Measurements from ENCODE around the gene HNRNPAB.
"Not testable (repeated sequence)": the region's sequence is repeated elsewhere in the genome, so short reads cannot be mapped to it uniquely, and the experiment has no call there.

The HNRNPAB gene

DNA sequence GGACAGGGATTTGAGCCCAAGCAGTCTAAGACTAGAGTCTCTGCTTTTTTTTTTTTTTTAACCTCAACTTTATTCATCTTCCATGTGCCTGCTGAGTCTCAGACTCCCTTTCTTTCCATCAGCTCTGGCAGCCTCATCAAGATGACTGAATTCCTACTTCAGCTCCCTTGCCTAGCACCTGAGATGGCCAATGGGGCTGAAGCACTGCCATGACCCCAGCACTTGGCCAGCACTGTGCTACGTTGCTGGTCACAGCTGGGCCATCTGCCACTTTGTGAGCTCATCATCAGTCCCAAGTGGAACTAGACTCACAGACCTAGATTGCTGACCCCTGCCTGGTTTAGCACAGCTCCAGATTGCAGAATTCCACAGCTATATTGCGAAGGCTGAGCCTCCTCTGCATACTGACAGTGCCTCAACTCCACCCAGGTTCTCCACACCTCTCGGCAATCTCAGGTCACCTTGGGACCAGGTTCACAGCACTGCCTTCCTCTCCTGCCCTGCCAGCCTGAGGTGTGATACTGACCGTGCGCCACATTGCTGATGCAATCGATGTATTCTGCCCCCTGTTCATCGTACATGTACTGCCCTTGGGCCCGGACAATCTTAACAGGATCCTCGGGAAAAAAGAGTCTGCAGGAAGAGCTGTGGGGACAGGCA is 26.7 kb downstream of the HNRNPAB start:
- no peak for DNase-seq (ENCODE audit: low read depth)

DNA sequence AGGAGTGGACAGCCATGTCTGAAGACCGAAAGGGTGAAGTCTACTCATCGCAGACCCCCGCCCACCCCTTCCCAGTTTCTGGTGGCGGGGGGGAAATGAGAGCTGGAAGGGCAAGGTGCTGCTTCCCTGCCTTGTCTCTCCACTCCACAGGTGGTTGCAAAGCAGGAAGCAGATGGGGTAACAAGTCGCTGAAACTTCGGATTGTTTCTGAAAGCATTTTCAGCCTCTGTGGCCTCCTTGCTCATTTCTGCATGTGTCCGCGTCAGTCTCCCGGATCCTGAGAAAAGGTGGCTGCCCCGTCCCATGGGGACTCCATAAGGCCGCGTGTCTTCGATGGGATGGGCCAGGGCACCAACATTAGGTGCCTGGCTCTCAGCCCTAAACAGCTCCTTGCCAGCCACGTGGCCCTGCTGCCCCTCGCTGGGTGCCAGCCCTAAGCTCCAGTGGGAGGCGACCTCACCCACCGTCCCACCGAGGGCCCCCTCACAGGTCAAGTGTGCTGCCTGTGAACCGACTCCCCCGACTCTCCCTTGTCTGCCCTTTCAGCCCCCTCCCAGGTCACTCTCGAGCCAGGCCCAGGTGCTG is 27.3 kb downstream of the HNRNPAB start:
- no peak for DNase-seq (ENCODE audit: low read depth)

DNA sequence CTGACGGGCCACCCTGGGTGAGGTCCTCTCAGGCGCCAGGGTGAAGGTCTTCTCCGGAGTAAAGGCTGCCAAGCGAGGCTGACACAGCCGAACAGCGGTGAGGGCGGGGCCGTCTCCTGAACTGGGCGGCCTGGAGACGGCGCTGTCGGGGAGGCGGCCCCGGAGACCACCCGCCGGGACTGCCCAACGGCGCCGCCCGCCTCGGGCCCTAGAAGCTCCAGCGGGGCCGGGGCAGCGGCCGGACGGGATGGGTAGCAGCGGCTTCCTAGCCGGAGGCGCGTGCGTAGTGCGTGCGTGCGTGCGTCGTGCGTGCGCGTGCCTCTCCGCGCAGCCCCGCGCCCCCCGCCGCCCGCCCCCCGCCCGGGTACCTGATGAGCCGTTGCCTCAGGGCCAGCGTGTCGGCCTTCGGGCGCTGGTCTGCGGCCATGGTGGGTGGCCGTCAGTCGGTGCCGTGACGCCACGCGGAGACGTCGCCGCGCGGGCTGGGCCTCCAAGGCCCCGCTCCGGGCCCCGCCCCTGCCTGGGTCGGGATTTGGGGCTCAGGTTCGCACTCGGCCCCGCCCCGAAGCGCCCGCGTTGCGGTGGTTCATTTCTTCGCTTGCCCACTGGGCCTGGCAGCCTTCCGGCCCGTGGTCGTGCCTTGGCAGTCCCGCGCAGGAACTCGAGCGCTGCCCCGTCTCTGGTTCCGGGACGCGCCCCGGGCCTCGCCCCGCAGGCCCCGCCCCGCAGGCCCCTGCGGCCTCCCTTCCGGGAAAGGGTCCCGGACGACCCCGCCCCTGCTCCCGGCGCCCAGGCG is 28.0 kb downstream of the HNRNPAB start, which contains the start of gene PHYKPL:
Gene PHYKPL, minus strand, starts transcription at position 679 of the 796 bp plus-strand sequence. Its CDS starts 252 bp downstream, at position 427.
- DNase-seq (ENCODE audit: low read depth): no peak

DNA sequence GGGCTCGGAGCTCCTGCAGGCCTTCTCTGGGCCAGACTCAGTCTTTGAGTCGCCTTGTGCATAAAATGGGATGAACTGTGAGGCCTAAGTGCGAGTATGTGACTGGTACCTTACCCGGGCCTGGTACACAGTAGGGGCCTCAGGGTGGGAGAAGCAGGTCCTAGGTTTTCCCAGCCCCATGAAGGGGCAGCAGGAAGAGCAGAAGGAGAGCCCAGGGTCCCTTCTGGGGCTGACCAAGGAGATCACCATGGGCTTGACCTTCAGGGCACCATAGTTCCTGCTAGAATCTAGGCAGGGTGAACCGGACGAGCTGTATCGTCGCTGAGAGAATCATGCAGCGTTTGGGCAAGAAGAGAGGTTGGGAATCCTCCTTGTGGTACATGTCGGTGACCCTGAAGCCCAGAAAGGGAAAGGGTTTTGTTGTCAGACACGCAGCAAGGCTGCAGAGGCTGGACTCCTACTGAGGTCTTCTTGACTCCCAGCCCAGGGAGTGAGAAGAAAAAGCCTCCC is 28.6 kb downstream of the HNRNPAB start:
- no peak for DNase-seq (ENCODE audit: low read depth)

DNA sequence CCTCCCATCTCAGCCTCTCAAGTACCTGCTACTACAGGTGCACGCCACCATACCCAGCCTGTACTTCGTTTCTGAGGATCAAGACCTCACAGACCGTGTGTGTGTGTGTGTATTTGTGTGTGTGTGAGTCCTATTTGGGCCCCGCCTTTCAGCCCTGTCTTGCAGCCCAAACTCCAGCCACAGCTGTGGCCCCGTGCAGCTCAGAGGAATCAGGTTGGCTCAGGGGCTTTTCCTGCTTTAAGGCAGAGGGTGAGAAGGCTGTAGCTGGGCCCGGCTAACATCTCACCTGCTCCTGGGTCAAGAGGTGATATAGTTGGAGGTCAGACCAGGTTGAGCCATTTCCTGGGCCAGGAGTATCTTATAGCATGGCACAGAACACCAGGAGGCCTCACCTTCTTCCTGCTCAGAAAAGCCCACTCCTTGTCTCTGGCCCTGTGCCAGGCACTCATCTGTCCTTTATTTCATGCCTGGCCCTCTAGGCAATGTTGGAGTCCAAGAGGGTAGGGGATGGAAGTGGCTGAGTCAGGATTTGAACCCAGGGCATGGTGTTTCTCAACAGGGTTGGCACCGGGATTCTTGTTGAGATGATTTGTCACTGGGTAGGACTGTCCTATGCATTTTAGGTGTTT is 29.9 kb downstream of the HNRNPAB start:
- DNase-seq (ENCODE audit: low read depth): no peak

DNA sequence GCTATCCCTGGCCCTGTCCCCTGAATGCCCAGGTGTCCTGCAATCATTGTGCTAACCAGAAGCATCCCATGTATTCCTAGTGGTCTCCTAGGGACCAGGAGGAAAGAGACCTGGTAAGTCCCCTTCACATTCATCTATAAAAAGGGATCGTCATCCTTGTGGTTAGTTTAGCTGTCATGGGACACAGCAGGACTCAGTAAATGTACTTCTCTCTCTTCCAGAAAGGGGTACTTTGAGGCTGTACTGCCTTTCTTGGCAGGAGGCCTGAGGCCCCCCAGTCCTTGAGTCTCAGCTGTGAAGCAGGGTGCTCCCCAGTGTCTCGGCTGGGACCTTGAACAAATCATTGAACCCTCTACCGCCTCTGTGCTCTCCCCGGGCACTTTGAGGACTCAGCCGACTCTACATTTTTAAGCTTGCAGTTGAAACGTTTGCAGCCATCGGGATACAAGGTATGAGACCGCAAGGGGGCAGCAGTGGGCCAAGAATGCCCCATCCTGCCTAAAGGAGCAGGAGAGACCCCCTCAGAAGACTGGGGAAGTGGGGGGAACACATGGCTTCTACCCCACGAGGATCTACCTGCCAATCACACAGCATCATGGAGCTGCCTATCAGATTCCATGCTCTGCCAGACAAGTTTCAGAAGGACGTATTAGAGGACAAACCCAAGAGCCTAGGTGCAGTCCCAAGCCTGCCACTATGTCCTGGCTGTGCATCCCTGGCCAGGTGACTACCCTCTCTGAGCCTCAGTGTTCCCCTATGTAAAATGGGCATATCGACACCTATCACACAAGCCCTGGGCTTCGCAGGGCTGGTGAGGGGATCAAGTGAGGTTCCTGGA is 30.6 kb downstream of the HNRNPAB start:
- no peak for DNase-seq (ENCODE audit: low read depth)

DNA sequence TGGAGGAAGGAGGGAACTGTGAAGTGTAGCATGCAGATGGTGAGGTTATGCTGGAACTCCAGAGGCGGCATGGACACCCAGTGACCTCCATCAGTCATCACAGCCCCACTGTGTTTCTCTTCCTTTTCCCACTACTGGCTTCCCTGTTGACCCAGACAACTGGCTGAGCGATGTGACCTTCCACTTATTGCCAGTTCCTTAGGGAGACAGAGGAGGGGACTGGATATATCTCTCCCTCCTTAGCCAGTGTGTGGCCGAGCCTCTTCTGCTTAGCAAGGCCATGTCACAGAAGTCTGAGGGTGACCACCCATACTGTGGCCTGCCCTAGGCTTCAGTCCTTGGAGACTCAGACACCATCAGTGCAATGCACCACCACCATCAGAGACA is 31.2 kb downstream of the HNRNPAB start:
- no peak for DNase-seq (ENCODE audit: low read depth)

DNA sequence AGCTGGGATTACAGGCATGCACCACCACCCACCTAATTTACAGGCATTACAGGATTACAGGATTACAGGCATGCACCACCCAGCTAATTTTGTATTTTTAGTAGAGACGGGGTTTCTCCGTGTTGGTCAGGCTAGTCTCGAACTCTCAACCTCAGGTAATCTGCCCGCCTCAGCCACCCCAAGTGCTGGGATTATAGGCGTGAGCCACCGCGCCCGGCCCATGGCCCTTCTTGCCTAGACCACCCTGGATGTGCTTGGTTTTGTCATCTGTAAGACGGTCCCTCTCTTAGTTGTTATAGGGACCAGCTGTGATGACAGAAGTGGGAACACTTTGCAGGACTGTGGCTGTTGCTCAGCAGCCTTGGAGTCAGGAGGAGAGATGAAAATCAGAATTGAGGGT is 31.8 kb downstream of the HNRNPAB start:
- no peak for DNase-seq (ENCODE audit: low read depth)

DNA sequence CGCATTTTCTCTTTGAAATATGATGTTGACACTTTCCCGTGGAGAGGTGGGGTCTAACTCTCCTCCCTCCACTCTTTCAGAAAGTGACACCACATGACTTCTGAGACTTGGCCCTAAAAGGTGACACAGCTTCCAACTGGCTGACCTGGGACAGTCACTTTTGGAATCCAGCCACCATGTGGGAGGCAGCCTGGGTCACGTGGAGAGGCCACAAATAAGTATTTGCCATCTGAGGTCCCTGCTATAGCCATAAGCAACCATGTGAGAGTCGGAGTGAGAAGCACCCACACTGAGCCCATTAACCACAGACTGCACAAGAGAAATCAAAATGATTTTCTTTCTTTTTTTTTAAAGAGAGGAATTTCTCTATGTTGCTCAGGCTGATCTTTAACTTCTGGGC is 32.3 kb downstream of the HNRNPAB start:
- DNase-seq (ENCODE audit: low read depth): no peak

DNA sequence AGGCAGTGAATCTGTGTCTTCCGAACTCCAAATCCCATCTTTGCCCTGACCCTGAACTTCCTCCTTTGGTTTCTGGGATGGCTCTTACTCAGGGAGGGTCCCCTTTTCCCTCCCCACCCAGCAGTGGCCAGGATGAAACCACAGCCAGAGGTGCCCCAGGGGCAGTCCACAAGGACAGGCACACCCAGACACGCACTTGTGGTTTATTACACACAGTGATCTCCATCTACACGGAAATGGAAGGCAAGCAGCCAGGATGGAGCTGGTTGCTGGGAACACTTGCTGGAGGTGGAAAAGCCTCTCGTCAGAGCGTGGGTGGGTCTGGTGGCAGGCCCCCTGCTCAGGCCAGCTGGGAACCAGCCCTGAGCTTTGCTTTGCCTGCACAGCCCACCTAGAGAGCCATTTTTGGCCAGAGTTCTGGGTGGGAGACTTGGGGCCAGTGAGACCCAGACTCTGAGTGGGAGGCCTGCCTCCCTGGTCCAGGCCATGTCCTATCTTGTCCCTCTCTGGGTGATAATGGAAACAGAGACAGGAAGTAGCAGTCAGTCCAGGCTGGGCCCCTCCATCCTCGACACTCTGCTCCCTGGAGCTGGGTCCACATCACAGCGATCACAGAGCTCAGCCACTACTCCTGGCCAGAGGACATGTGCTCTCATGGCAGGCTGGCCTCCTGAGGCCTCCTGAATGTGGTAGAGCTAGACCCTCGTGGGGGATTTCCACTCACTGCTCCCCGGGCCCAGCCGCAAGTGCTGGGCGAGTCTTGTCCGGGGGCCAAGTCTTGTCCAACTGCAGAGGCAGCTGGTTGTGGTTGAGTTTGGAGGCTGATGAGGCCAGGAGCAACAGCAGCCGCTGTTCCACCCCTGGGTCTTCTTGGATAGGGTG is 33.3 kb downstream of the HNRNPAB start:
- no peak for DNase-seq (ENCODE audit: low read depth)

DNA sequence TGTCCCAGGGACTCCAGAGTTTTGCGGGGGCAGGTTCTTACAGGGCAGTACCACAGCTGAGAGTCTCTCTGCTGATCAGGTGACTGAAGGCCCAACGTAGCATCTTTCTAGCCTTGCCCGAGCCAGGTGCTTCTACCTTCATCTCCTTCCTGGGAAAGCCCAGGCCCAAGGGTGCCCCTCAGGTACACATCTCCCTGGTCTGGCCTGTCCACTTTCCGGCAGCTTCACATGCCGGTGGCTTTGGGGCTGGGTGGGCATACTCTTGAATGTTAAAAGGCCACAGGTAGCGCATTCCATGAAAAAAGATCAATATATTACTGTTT is 33.9 kb downstream of the HNRNPAB start:
- DNase-seq (ENCODE audit: low read depth): no peak

DNA sequence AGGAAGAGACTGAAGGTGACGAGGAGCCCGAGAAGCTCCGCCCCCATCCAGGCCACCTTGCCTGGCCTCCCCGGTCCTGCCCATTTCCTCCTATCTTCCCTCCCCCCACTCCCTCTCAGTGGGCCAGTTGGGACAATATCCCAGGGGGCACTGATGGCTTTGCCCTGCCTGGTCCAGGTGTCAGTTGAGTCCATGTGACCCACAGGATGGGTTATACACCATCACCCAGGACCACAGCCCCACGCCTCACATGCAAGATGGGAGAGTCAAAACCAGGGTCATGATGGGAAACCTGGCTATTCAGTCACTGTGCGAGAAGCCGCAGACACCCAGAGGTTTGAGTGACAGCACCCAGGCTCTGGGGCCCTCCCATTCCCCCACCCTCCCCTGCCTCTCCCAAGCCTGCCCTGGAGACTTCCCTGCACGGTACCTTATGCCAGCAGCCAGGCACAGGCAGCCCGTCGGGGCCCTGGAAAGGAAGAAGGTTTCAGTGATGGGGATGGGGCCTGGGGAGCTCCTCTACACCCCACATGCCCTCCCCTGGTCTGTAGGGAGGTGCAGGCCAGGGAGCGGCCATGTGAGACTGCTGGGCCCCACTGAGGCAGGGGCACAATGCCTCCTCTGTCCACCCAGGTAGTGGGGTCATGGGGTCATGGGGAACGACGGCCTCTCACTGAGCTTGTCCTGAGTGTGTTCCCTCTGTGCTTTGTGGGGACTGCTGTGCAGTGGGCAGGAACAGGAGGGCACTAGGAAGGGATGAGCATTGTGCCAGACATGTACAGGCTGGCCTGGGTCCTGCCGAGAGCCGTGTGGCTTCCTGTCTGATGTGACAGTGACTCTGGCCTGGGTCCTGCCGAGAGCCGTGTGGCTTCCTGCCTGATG is 34.6 kb downstream of the HNRNPAB start:
- no peak for DNase-seq (ENCODE audit: low read depth)

DNA sequence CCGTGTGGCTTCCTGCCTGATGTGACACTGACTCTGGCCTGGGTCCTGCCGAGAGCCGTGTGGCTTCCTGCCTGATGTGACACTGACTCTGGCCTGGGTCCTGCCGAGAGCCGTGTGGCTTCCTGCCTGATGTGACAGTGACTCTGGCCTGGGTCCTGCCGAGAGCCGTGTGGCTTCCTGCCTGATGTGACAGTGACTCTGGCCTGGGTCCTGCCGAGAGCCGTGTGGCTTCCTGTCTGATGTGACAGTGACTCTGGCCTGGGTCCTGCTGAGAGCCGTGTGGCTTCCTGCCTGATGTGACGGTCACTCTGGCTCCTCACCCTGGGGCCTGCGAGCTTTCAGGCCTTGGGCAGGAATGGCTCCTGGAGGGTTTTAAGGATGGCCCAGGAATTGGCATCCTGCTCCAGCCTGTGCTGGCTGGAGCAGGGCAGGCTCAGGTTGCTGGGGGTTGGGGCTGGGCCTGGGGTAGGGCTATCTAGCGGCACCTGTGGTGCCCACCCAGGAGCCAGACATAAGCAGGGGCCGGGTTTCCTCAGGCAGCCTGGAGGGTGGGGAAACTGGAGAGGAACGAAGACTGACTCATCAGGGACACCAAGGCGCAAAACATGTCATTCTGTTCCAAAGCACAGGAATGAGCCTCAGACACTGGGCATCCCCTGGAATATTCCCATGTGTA is 35.4 kb downstream of the HNRNPAB start:
- DNase-seq (ENCODE audit: low read depth): not testable (repeated sequence)

DNA sequence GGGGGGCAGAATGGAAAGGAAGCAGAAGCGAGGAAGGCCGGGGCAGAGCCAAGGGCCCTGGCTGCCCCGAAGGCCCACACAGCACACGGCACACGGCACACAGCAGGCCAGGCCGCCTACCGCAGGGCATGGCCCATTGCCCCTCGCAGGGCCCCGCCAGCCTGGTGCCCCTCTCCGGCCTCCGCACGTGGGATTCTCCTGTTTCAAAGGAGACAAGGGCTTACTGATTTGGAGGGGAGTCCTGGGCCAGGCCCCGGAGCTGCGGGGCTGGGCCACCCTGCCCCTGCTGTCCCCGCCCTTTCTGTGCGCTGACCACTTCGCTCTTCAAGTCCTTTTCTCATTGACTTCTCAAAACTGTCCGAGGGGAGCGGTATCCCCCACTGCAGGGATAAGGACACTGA is 36.0 kb downstream of the HNRNPAB start:
- DNase-seq (ENCODE audit: low read depth): no peak

DNA sequence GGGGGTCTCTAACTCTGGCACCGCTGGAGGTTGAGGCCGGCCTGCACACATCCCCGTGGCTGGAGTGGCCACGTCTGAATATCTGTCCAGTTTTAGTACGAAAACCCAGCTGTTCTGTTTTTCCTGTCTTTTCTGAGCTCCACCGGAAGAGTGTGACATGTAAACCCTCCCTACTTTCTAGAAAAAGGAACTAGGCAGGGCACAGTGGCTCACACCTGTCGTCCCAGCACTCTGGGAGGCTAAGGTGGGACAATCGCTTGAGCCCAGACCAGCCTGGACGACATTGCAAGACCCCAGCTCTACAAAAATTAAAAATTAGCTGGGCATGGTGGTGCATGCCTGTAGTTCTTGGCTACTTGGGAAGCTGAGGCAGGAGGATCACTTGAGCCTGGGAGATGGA is 36.4 kb downstream of the HNRNPAB start:
- DNase-seq (ENCODE audit: low read depth): no peak

DNA sequence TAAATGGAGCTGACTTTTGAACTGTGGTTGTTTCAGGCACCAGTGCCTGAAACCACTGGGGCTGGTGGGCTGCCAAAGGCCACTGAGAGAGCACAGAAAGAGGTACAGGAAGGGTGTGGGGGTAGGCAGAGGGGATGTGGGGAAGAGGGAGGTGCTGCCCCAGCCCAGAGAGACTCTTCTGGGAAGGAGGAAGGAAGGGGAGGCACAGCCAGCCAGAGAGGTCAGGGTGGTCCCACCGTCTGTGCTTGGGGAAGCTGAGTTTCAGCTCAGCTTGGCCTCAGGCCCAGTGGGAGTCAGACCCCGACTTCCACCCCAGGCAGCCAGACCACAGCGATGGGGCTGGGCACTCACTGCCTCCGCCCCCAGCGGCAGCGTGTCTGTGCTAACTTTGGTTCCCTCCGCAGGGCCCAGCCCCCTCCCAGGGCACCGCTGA is 36.9 kb downstream of the HNRNPAB start:
- DNase-seq (ENCODE audit: low read depth): no peak

DNA sequence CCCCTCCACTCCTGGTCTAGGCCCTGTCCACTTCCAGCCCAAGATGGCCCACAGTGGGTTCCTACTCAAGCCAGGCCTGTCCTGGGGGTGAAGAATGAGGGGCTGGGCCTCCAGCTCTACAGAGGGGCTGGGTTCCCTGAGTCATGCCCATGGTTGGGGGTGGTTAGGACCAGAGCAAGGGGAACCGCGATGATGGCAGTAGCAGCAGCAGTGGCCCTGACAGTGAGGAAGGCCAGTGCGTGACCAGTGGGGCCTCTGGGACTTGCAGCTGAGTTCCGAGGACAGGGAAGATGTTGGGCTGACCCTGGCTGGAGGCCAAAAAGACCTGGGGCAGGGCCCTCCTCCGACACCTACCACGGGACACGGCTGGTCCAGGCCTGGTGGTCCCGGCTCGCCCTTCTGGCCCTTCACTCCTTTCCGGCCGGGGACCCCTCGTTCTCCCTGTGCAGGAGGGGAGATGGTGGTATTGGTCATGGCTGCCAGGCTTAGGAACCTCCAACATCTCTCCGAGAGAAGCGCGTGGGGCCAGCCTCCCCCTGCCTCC is 37.4 kb downstream of the HNRNPAB start:
- DNase-seq (ENCODE audit: low read depth): no peak

DNA sequence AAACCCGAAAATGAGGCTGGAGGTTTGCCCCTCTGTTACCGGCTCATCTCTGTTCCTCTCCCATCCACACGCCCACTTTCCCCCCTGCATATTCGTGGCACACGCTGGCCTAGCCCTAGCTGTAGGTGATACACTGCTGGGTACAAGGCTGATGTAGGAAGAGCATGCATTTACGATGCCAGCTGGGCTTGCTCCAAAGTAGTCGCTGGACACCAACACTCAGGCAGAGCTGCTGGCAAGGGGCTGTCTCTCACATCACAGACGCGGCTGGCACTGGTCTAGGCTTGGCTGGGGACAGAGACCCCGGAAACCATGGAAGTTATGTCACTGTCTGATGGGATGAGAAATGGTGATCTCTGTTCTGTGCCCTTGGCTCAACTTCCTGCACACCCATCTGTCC is 38.1 kb downstream of the HNRNPAB start:
- DNase-seq (ENCODE audit: low read depth): no peak

DNA sequence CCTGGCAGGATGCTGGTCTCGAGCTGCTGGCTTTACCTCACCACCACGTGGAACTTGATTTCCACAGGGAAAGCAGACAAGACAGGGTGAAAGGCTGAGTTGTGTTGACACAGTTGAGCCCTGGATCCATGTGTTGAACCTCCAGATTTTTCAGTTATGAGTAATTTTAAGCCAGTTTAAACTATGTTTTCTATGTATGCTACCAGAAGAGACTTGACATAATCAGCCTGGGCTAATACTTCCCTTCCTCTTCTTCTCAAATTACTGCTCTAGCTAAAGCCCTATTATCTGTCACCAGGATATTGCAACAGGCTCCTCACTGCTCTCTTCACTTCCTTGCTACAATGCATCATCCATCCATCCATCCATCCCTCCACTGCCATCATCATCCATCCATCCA is 40.2 kb downstream of the HNRNPAB start:
- no peak for DNase-seq (ENCODE audit: low read depth)
